ENCODE results near the gene RGS8. TPM values are rescaled to one million over a fixed set of nuclear protein-coding genes. Genes with fewer than 3 reads are reported as not detected.

RGS8 gene
- total RNA-seq, 2 donors from 2014 or later = 5.6 to 25.0 TPM

DNA sequence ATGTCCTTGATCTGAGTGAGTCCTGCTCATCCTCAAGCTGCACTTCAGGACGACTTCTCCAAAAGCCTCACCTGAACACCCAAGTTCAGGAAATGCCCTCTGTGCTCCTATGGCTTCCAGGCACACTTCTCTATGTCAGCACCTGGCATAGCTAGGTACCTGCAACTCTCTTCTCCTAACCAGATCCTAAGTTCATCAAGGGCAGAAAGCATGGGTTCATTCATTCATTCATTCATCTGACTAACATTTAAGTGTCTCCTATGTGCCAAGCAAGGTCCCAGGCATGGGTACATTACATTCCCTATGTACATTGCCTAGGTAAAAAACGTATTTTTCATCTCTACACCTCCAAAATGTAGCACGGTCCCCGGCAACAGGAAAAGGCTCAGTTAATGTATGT lies 4.0 kb downstream of the RGS8 start:
- H3K4me3 ChIP-seq (ENCODE audit: low read length) = no peak overlapping the region
- H3K4me1 Mint-ChIP-seq = peaks cover 9% of the 10 kb centered on the region
- H3K36me3 ChIP-seq (ENCODE audit: control insufficient read depth, insufficient read depth, low read length) = no peaks in the 10 kb centered on the region
- H3K27me3 ChIP-seq (ENCODE audit: control insufficient read depth, insufficient read depth, low read length, poor library complexity, severe bottlenecking) = peaks cover 29% of the 10 kb centered on the region
- DNase-seq = no peak
- 87 to 88% methylated on average over 1 to 4 of the region's 4 CpGs for WGBS, 2 experiments (ENCODE audit: insufficient coverage in 1 of 2, insufficient read length in 1 of 2)
- no peaks in the 10 kb centered on the region for H3K9me3 ChIP-seq (ENCODE audit: control insufficient read depth, low read length)
- no peaks in the 10 kb centered on the region for H3K36me3 Mint-ChIP-seq (ENCODE audit: low read depth)
- H3K27ac Mint-ChIP-seq = no peak overlapping the region
- H3K9ac ChIP-seq (ENCODE audit: extremely low read depth, low read length, poor library complexity, severe bottlenecking) = no peak overlapping the region
- H3K4me1 ChIP-seq (ENCODE audit: control insufficient read depth, insufficient read depth, low read length) = peaks cover 3% of the 10 kb centered on the region
- no peaks in the 10 kb centered on the region for H3K9me3 Mint-ChIP-seq
- H3K27me3 Mint-ChIP-seq (ENCODE audit: insufficient read depth) = peaks cover 21% of the 10 kb centered on the region
- no peak overlapping the region for H3K27ac ChIP-seq (ENCODE audit: low read depth, low read length)
- H3K4me3 Mint-ChIP-seq = no peak overlapping the region
- TF ChIP-seq, protein P1, sequence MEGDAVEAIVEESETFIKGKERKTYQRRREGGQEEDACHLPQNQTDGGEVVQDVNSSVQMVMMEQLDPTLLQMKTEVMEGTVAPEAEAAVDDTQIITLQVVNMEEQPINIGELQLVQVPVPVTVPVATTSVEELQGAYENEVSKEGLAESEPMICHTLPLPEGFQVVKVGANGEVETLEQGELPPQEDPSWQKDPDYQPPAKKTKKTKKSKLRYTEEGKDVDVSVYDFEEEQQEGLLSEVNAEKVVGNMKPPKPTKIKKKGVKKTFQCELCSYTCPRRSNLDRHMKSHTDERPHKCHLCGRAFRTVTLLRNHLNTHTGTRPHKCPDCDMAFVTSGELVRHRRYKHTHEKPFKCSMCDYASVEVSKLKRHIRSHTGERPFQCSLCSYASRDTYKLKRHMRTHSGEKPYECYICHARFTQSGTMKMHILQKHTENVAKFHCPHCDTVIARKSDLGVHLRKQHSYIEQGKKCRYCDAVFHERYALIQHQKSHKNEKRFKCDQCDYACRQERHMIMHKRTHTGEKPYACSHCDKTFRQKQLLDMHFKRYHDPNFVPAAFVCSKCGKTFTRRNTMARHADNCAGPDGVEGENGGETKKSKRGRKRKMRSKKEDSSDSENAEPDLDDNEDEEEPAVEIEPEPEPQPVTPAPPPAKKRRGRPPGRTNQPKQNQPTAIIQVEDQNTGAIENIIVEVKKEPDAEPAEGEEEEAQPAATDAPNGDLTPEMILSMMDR (conservative IDR thresholded peaks at IDR 0.05) = no peak

DNA sequence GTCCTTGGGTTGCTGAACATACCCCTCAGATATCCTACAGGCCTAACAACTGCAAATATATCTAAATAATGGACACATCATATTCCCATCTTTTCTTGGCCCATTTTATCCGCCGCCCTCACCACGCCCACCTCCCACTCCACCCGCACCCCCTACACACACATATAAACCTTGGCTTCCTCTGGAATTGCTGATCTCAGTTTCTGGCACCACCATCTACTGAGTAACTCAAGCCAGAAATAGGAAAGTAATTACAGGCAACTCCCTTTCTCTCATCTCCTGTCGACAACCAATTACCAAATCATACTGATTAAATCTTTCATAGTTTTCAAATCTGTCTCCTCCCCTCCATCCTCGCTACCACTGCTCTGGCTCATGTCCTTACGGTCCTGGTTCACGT lies 4.7 kb downstream of the RGS8 start:
- no peak for DNase-seq
- no peaks in the 10 kb centered on the region for H3K36me3 ChIP-seq (ENCODE audit: control insufficient read depth, insufficient read depth, low read length)
- peaks cover 3% of the 10 kb centered on the region for H3K4me1 ChIP-seq (ENCODE audit: control insufficient read depth, insufficient read depth, low read length)
- no peaks in the 10 kb centered on the region for H3K9me3 ChIP-seq (ENCODE audit: control insufficient read depth, low read length)
- Mint-ChIP-seq H3K27ac (no peak overlapping the region), H3K4me1 (peaks cover 16% of the 10 kb centered on the region), H3K4me3 (no peak overlapping the region), H3K36me3 (ENCODE audit: low read depth) (no peaks in the 10 kb centered on the region), H3K9me3 (no peaks in the 10 kb centered on the region), H3K27me3 (ENCODE audit: insufficient read depth) (peaks cover 21% of the 10 kb centered on the region)
- no peak overlapping the region for H3K4me3 ChIP-seq (ENCODE audit: low read length)
- H3K27me3 ChIP-seq (ENCODE audit: control insufficient read depth, insufficient read depth, low read length, poor library complexity, severe bottlenecking) = peaks cover 24% of the 10 kb centered on the region
- no peak overlapping the region for H3K9ac ChIP-seq (ENCODE audit: extremely low read depth, low read length, poor library complexity, severe bottlenecking)
- 86 to 96% methylated on average over 8 of the region's 8 CpGs for WGBS, 2 experiments (ENCODE audit: insufficient coverage in 1 of 2, insufficient read length in 1 of 2)
- no peak overlapping the region for H3K27ac ChIP-seq (ENCODE audit: low read depth, low read length)
- TF ChIP-seq, protein P1 (conservative IDR thresholded peaks at IDR 0.05) = no peak

DNA sequence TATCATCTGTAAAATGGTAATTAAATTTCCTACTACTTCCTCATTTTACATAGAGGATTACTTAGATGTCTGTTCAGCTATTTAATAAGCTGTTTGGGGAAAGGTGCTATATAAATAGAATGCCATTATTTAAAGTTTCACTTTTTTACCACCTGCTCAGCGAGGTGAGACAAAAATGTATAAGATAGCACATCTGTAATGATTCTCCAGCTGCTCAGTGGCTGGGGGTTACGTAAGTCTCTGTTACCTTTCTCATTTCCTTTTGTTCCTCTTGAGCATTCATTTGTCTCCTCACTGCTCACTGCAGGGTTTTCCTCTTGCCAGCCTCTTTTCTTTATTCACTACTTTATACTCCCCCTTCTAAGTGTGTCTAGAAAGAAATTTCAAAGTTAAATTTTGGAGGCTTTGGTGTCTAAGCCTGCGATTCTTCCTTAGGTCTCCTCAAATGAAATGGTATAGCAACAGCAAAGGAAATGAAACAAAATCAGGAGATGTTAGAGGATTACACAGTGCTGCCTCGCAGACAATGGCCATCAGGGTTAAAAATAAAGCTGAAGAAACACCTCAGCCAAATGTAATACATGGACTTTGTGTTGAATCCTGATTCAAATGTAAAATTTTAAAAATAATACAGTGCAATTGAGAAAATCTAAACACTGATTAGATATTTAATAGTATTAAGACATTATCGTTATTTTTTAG lies 6.8 kb downstream of the RGS8 start:
- H3K9me3 Mint-ChIP-seq = no peaks in the 10 kb centered on the region
- H3K27ac ChIP-seq (ENCODE audit: low read depth, low read length) = no peak overlapping the region
- no peaks in the 10 kb centered on the region for H3K36me3 Mint-ChIP-seq (ENCODE audit: low read depth)
- H3K27ac Mint-ChIP-seq = no peak overlapping the region
- H3K9ac ChIP-seq (ENCODE audit: extremely low read depth, low read length, poor library complexity, severe bottlenecking) = no peak overlapping the region
- H3K36me3 ChIP-seq (ENCODE audit: control insufficient read depth, insufficient read depth, low read length) = no peaks in the 10 kb centered on the region
- H3K4me1 ChIP-seq (ENCODE audit: control insufficient read depth, insufficient read depth, low read length) = peaks cover 3% of the 10 kb centered on the region
- 86 to 95% methylated on average over 2 to 5 of the region's 5 CpGs for WGBS, 2 experiments (ENCODE audit: insufficient coverage in 1 of 2, insufficient read length in 1 of 2)
- H3K27me3 ChIP-seq (ENCODE audit: control insufficient read depth, insufficient read depth, low read length, poor library complexity, severe bottlenecking) = peaks cover 9% of the 10 kb centered on the region
- peaks cover 34% of the 10 kb centered on the region for H3K4me1 Mint-ChIP-seq
- H3K4me3 Mint-ChIP-seq = no peak overlapping the region
- H3K9me3 ChIP-seq (ENCODE audit: control insufficient read depth, low read length) = no peaks in the 10 kb centered on the region
- TF ChIP-seq, protein P1 (conservative IDR thresholded peaks at IDR 0.05) = no peak
- no peak for DNase-seq
- H3K27me3 Mint-ChIP-seq (ENCODE audit: insufficient read depth) = peaks cover 8% of the 10 kb centered on the region
- no peak overlapping the region for H3K4me3 ChIP-seq (ENCODE audit: low read length)

Data from endodermal cell (in vitro differentiated cells).